Stimulated activated naive CD8-positive, alpha-beta T cell treated with anti-CD3 and anti-CD28 coated beads, Interleukin-15, amount 100 ng/mL, for 72 hours (primary cell): ENCODE results near the gene PRTG.
"Not testable (repeated sequence)": the region's sequence is repeated elsewhere in the genome, so short reads cannot be mapped to it uniquely, and the experiment has no call there.

Experiments
- ATAC-seq: fragments of 150-1000 bp; cut with Tn5 transposase; 2 replicates; pipeline ENCODE4 v1.10.0; 2021; ENCODE audit warnings: mild to moderate bottlenecking, moderate library complexity
- DNase-seq, 2 donors: peaks; one replicate each; pipeline ENCODE4 v3.0.0; 2021 to 2022
- H3K27ac Mint-ChIP-seq, 2 donors: one replicate each; pipeline ENCODE4 v1.8.0; 2022; ENCODE audit warnings: mild to moderate bottlenecking in 2 of 2, mixed read lengths in 2 of 2, moderate library complexity in 2 of 2
- H3K27me3 Mint-ChIP-seq: one replicate; pipeline ENCODE4 v1.8.0; 2022; ENCODE audit warnings: mixed read lengths
- H3K4me1 Mint-ChIP-seq: one replicate; pipeline ENCODE4 v1.8.0; 2022; ENCODE audit warnings: mild to moderate bottlenecking, mixed read lengths
- H3K4me3 Mint-ChIP-seq, 2 donors: one replicate each; pipeline ENCODE4 v1.8.0; 2022; ENCODE audit warnings: mild to moderate bottlenecking in 2 of 2, mixed read lengths in 2 of 2, moderate library complexity in 1 of 2
- H3K9me3 Mint-ChIP-seq, 2 donors: one replicate each; pipeline ENCODE4 v1.8.0; 2022; ENCODE audit warnings: mixed read lengths in 2 of 2

The PRTG gene

GRCh38 chr15:55742927-55743728 is at the start of gene PRTG:
Gene PRTG, minus strand, starts transcription at chr15:55743152. Its CDS starts 221 bp downstream, at chr15:55742931.
- Mint-ChIP-seq H3K4me1 (peaks cover 6% of the 10 kb centered on the region), H3K27ac (no peak within 1 kb of the TSS), H3K4me3 (peak within 1 kb of the TSS; percentile 68 to 78), H3K9me3 (no peaks in the 10 kb centered on the region), H3K27me3 (peaks cover 22% of the 10 kb centered on the region)
- ATAC-seq, result peak; percentile 55
- no peak for DNase-seq

- peaks cover 5% of the 10 kb centered on the region for H3K27me3 Mint-ChIP-seq
- H3K4me3 Mint-ChIP-seq, result no peak overlapping the region
- DNase-seq (no peak), ATAC-seq (no peak)
- no peak overlapping the region for H3K27ac Mint-ChIP-seq
- peaks cover 9 to 13% of the 10 kb centered on the region in 2 donors for H3K9me3 Mint-ChIP-seq
- H3K4me1 Mint-ChIP-seq, result no peaks in the 10 kb centered on the region
Observed at GRCh38 chr15:55791551-55792400, 48.8 kb upstream of the PRTG start.

- DNase-seq (peak; percentile 39 to 50), ATAC-seq (no peak)
- Mint-ChIP-seq H3K4me3 (no peak overlapping the region), H3K27ac (no peak overlapping the region), H3K9me3 (peaks cover 9 to 11% of the 10 kb centered on the region in 2 donors), H3K27me3 (no peaks in the 10 kb centered on the region), H3K4me1 (no peaks in the 10 kb centered on the region)
Observed at GRCh38 chr15:55789066-55789660, 46.2 kb upstream of the PRTG start.

GRCh38 chr15:55786341-55786740 is 43.4 kb upstream of the PRTG start:
- Mint-ChIP-seq H3K4me3 (no peak overlapping the region), H3K4me1 (no peaks in the 10 kb centered on the region), H3K27me3 (peaks cover 8% of the 10 kb centered on the region), H3K27ac (no peak overlapping the region), H3K9me3 (no peaks in the 10 kb centered on the region)
- no peak for ATAC-seq
- DNase-seq, result no peak

- not testable (repeated sequence) for DNase-seq, H3K27ac Mint-ChIP-seq, ATAC-seq, H3K27me3 Mint-ChIP-seq, H3K4me3 Mint-ChIP-seq, H3K9me3 Mint-ChIP-seq, H3K4me1 Mint-ChIP-seq
Observed at GRCh38 chr15:55785593-55785992, 42.6 kb upstream of the PRTG start.

GRCh38 chr15:55784286-55784685 is 41.3 kb upstream of the PRTG start:
- Mint-ChIP-seq H3K9me3 (no peaks in the 10 kb centered on the region), H3K27ac (no peak overlapping the region), H3K4me3 (no peak overlapping the region), H3K27me3 (peaks cover 22% of the 10 kb centered on the region), H3K4me1 (no peaks in the 10 kb centered on the region)
- no peak for ATAC-seq
- DNase-seq, result no peak

GRCh38 chr15:55782901-55783300 is 39.9 kb upstream of the PRTG start:
- no peaks in the 10 kb centered on the region for H3K9me3 Mint-ChIP-seq
- DNase-seq (no peak), ATAC-seq (no peak)
- no peak overlapping the region for H3K27ac Mint-ChIP-seq
- H3K4me1 Mint-ChIP-seq, result no peaks in the 10 kb centered on the region
- H3K4me3 Mint-ChIP-seq, result no peak overlapping the region
- peaks cover 25% of the 10 kb centered on the region for H3K27me3 Mint-ChIP-seq

GRCh38 chr15:55780292-55780691 is 37.3 kb upstream of the PRTG start:
- Mint-ChIP-seq H3K9me3 (no peaks in the 10 kb centered on the region), H3K27ac (no peak overlapping the region), H3K27me3 (peaks cover 25% of the 10 kb centered on the region), H3K4me3 (no peak overlapping the region), H3K4me1 (no peaks in the 10 kb centered on the region)
- no peak for DNase-seq
- no peak for ATAC-seq

- Mint-ChIP-seq H3K4me1 (no peaks in the 10 kb centered on the region), H3K9me3 (no peaks in the 10 kb centered on the region), H3K4me3 (no peak overlapping the region), H3K27ac (no peak overlapping the region), H3K27me3 (peaks cover 30% of the 10 kb centered on the region)
- DNase-seq (no peak), ATAC-seq (no peak)
Observed at GRCh38 chr15:55778932-55779331, 36.0 kb upstream of the PRTG start.

- DNase-seq (no peak), ATAC-seq (no peak)
- Mint-ChIP-seq H3K27me3 (peaks cover 32% of the 10 kb centered on the region), H3K4me1 (no peaks in the 10 kb centered on the region), H3K9me3 (no peaks in the 10 kb centered on the region), H3K27ac (no peak overlapping the region), H3K4me3 (no peak overlapping the region)
Observed at GRCh38 chr15:55775316-55775715, 32.4 kb upstream of the PRTG start.

GRCh38 chr15:55774113-55774970 is 31.4 kb upstream of the PRTG start:
- no peaks in the 10 kb centered on the region for H3K9me3 Mint-ChIP-seq
- H3K4me3 Mint-ChIP-seq, result no peak overlapping the region
- no peak overlapping the region for H3K27ac Mint-ChIP-seq
- peaks cover 22% of the 10 kb centered on the region for H3K27me3 Mint-ChIP-seq
- ATAC-seq (no peak), DNase-seq (peak; percentile 10 to 22)
- H3K4me1 Mint-ChIP-seq, result no peaks in the 10 kb centered on the region

GRCh38 chr15:55770806-55771205 is 27.9 kb upstream of the PRTG start:
- ATAC-seq (no peak), DNase-seq (no peak)
- H3K4me3 Mint-ChIP-seq, result no peak overlapping the region
- H3K27me3 Mint-ChIP-seq, result peaks cover 19% of the 10 kb centered on the region
- H3K27ac Mint-ChIP-seq, result no peak overlapping the region
- peaks cover 7% of the 10 kb centered on the region for H3K4me1 Mint-ChIP-seq
- no peaks in the 10 kb centered on the region for H3K9me3 Mint-ChIP-seq

GRCh38 chr15:55770261-55770660 is 27.3 kb upstream of the PRTG start:
- no peak overlapping the region for H3K4me3 Mint-ChIP-seq
- no peak overlapping the region for H3K27ac Mint-ChIP-seq
- peaks cover 7% of the 10 kb centered on the region for H3K4me1 Mint-ChIP-seq
- H3K27me3 Mint-ChIP-seq, result peaks cover 19% of the 10 kb centered on the region
- ATAC-seq (no peak), DNase-seq (no peak)
- H3K9me3 Mint-ChIP-seq, result no peaks in the 10 kb centered on the region

- Mint-ChIP-seq H3K27me3 (peaks cover 13% of the 10 kb centered on the region), H3K4me3 (no peak overlapping the region), H3K4me1 (peaks cover 7% of the 10 kb centered on the region), H3K27ac (no peak overlapping the region), H3K9me3 (no peaks in the 10 kb centered on the region)
- ATAC-seq (no peak), DNase-seq (no peak)
Observed at GRCh38 chr15:55768670-55769185, 25.8 kb upstream of the PRTG start.

- Mint-ChIP-seq H3K9me3 (no peaks in the 10 kb centered on the region), H3K27me3 (peaks cover 12% of the 10 kb centered on the region), H3K4me1 (peaks cover 7% of the 10 kb centered on the region), H3K4me3 (no peak overlapping the region), H3K27ac (no peak overlapping the region)
- ATAC-seq (no peak), DNase-seq (no peak)
Observed at GRCh38 chr15:55766676-55767075, 23.7 kb upstream of the PRTG start.
